HG02970 (cell line): ENCODE results near the gene KMT2C.
"Not testable (repeated sequence)": the region's sequence is repeated elsewhere in the genome, so short reads cannot be mapped to it uniquely, and the experiment has no call there.

Source experiments
- ATAC-seq: cut with Tn5 transposase; IDR thresholded peaks from one replicate; pipeline ENCODE4 v1.9.1; 2021; ENCODE audit warnings: mild to moderate bottlenecking, moderate library complexity, moderate number of reproducible peaks; ENCODE audit not compliant: unreplicated experiment, low FRiP score

The KMT2C gene

GRCh38 chr7:152236306-152236705, 199.5 kb downstream of the KMT2C start:
- ATAC-seq: not testable (repeated sequence)

- not testable (repeated sequence) for ATAC-seq
Observed at GRCh38 chr7:152234421-152234820, 201.4 kb downstream of the KMT2C start.

GRCh38 chr7:152231089-152231488, 204.7 kb downstream of the KMT2C start:
- ATAC-seq: no peak

- not testable (repeated sequence) for ATAC-seq
Observed at GRCh38 chr7:152219556-152219955, 216.2 kb downstream of the KMT2C start.

GRCh38 chr7:152208766-152209165, 227.0 kb downstream of the KMT2C start:
- not testable (repeated sequence) for ATAC-seq

- ATAC-seq: not testable (repeated sequence)
Observed at GRCh38 chr7:152204417-152204816, 231.4 kb downstream of the KMT2C start.

- no peak for ATAC-seq
Observed at GRCh38 chr7:152203095-152203494, 232.7 kb downstream of the KMT2C start.

- no peak for ATAC-seq
Observed at GRCh38 chr7:152202056-152202455, 233.7 kb downstream of the KMT2C start.

GRCh38 chr7:152200395-152200794, 235.4 kb downstream of the KMT2C start:
- no peak for ATAC-seq

- no peak for ATAC-seq
Observed at GRCh38 chr7:152196391-152196790, 239.4 kb downstream of the KMT2C start.

- no peak for ATAC-seq
Observed at GRCh38 chr7:152193880-152194279, 241.9 kb downstream of the KMT2C start.

- no peak for ATAC-seq
Observed at GRCh38 chr7:152189061-152189460, 246.7 kb downstream of the KMT2C start.

- ATAC-seq: no peak
Observed at GRCh38 chr7:152185558-152185957, 250.2 kb downstream of the KMT2C start.

GRCh38 chr7:152180587-152180986, 255.2 kb downstream of the KMT2C start:
- ATAC-seq: no peak

GRCh38 chr7:152180048-152180447, 255.8 kb downstream of the KMT2C start:
- no peak for ATAC-seq

- ATAC-seq: no peak
Observed at GRCh38 chr7:152178405-152179058, 257.3 kb downstream of the KMT2C start.

- ATAC-seq: no peak
Observed at GRCh38 chr7:152177681-152178404, 258.0 kb downstream of the KMT2C start.

GRCh38 chr7:152176797-152177196, 259.0 kb downstream of the KMT2C start:
- no peak for ATAC-seq

- no peak for ATAC-seq
Observed at GRCh38 chr7:152173372-152174070, 262.3 kb downstream of the KMT2C start.

- ATAC-seq: no peak
Observed at GRCh38 chr7:152162287-152162686, 273.5 kb downstream of the KMT2C start.

GRCh38 chr7:152161171-152161570, 274.6 kb downstream of the KMT2C start:
- ATAC-seq: no peak
